Left ventricle myocardium inferior (tissue), 1 donor: Measurements from ENCODE around the gene BTG4. TPM values are rescaled to one million over a fixed set of nuclear protein-coding genes. Genes with fewer than 3 reads are reported as not detected.

Experiments
- DNase-seq: peaks from one replicate; pipeline ENCODE4 v3.0.0-alpha.2; 2020
- H3K27ac ChIP-seq: fragments of 200-600 bp; replicated peaks from 2 replicates; pipeline ENCODE4 v1.8.0; 2021
- H3K27me3 ChIP-seq: fragments of 200-600 bp; 2 replicates; pipeline ENCODE4 v1.8.0; 2021; ENCODE audit warnings: low read depth
- H3K36me3 ChIP-seq: fragments of 200-600 bp; 2 replicates; pipeline ENCODE4 v1.8.0; 2021
- H3K4me1 ChIP-seq: fragments of 200-600 bp; 2 replicates; pipeline ENCODE4 v1.8.0; 2021
- H3K4me3 ChIP-seq: fragments of 200-600 bp; 2 replicates; pipeline ENCODE4 v1.8.0; 2021; ENCODE audit warnings: mild to moderate bottlenecking, moderate library complexity
- H3K9me3 ChIP-seq: fragments of 200-600 bp; replicated peaks from 2 replicates; pipeline ENCODE4 v1.8.0; 2021
- intact Hi-C: fragments of 100-400 bp; cut with micrococcal nuclease; formaldehyde crosslinking; loops from one replicate; pipeline ENCODE4 v1.11.0; 2022
- total RNA-seq: library from RNA; stranded (reverse); fragmentation: NEBNext Ultra II Directional; extraction: Animal tissue kit (Norgen Biotek cat#: 25700); gene quantifications from one replicate; pipeline ENCODE4 v1.2.1, GENCODE V29; 2021
- TF ChIP-seq, protein P1 (sequence below): fragments of 200-600 bp; IDR thresholded peaks from 2 replicates; pipeline ENCODE4 v1.8.0; 2021; ENCODE audit warnings: antibody characterized with exemption, mild to moderate bottlenecking, borderline replicate concordance
- donor health status: DM: no; HTN: yes; CAD: no; lungs with severe emphysema.

Gene BTG4
- total RNA-seq, 1 donor from 2014 or later = not detected

- TF ChIP-seq, protein P1, sequence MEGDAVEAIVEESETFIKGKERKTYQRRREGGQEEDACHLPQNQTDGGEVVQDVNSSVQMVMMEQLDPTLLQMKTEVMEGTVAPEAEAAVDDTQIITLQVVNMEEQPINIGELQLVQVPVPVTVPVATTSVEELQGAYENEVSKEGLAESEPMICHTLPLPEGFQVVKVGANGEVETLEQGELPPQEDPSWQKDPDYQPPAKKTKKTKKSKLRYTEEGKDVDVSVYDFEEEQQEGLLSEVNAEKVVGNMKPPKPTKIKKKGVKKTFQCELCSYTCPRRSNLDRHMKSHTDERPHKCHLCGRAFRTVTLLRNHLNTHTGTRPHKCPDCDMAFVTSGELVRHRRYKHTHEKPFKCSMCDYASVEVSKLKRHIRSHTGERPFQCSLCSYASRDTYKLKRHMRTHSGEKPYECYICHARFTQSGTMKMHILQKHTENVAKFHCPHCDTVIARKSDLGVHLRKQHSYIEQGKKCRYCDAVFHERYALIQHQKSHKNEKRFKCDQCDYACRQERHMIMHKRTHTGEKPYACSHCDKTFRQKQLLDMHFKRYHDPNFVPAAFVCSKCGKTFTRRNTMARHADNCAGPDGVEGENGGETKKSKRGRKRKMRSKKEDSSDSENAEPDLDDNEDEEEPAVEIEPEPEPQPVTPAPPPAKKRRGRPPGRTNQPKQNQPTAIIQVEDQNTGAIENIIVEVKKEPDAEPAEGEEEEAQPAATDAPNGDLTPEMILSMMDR = no peak
- H3K36me3 ChIP-seq = no peaks in the 10 kb centered on the region
- no peak overlapping the region for H3K27ac ChIP-seq
- H3K27me3 ChIP-seq = peaks cover 16% of the 10 kb centered on the region
- DNase-seq = no peak
- H3K9me3 ChIP-seq = no peaks in the 10 kb centered on the region
- intact Hi-C loops = no loop called here
- H3K4me1 ChIP-seq = peaks cover 15% of the 10 kb centered on the region
- no peak overlapping the region for H3K4me3 ChIP-seq
Measured at GRCh38 chr11:111449696-111450479, 62.3 kb downstream of the BTG4 start.

DNA sequence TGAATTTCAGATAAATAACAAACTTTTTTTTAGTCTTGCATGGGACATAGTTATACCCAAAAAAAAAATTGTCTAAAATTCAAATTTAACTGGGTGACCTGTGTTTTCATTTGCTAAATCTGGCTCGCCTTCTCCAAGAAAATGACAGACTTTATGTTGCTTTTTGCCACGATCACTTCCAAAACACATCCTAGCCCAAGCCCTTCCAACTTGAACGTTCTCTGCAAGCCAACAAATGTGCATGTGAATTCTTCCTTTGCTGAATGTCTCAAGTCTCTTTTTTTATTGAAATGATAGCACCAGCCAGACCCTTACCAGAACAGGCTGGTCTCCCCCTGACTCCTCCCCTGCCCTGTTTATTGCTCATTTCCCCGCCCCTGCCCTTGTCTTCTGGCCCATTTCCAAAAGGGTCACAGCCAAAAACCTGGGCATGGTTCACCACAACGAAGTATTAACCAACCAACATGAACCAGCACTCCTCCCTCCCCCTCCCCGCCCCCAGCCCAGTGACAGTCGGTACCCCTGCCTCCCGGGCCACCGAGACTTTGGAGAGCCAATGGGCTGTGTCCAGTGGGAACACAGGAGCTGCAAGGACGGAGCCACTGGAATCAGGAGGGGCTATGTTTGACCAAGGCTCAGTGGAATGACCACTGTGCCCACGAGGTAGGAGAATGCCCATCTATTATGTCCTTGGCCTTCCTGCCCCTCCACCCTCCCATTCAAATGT is 63.2 kb downstream of the BTG4 start:
- no peak for DNase-seq
- H3K27ac ChIP-seq = no peak overlapping the region
- peaks cover 15% of the 10 kb centered on the region for H3K4me1 ChIP-seq
- H3K9me3 ChIP-seq = no peaks in the 10 kb centered on the region
- TF ChIP-seq, protein P1 = no peak
- peaks cover 15% of the 10 kb centered on the region for H3K27me3 ChIP-seq
- no peaks in the 10 kb centered on the region for H3K36me3 ChIP-seq
- intact Hi-C loops = no loop called here
- no peak overlapping the region for H3K4me3 ChIP-seq

DNA sequence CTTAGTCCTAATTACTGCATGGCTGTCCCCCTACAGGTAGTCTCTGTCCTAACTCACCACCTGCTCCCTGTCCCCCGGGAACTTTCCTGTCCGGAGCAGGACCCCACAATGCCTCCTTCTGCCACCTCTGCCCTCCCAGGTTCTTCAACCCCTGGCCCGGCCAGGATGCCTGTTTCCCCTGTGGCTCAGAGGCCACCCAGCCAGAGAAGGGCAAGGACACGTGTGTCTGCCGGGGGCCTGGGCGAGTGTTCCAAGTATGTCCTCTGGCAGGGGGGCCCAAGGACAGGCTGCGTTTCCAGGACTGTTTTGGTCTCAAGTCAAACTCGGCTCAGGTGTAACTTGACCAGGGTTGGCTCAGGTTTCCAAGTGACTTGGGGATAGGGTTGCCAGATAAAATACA is 63.8 kb downstream of the BTG4 start:
- Histone ChIP-seq H3K9me3 (no peaks in the 10 kb centered on the region), H3K27me3 (peaks cover 15% of the 10 kb centered on the region), H3K4me1 (peaks cover 15% of the 10 kb centered on the region), H3K36me3 (no peaks in the 10 kb centered on the region), H3K4me3 (no peak overlapping the region), H3K27ac (no peak overlapping the region)
- TF ChIP-seq, protein P1 = no peak
- intact Hi-C loops = no loop called here
- DNase-seq = no peak

DNA sequence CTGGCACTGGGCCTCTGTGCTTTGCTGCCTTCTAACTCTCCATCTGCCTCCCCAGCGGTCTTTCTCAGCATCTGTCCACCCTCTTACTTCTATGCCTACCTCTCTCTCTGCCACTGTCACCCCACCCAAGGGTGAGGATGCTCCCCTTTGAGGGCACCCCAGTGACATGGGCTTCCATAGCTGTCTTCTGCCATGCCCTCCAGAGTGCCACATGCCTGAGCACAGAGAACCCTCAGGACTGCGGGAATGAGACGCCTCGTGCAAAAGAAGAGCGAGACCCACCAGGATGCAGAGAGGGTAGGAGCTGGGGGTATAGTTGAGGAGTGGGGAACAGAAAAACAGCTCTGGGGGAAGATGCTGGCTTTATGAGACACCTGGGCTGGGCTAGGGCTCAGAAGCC is 64.3 kb downstream of the BTG4 start:
- Histone ChIP-seq H3K27ac (no peak overlapping the region), H3K27me3 (peaks cover 15% of the 10 kb centered on the region), H3K9me3 (no peaks in the 10 kb centered on the region), H3K4me3 (no peak overlapping the region), H3K36me3 (no peaks in the 10 kb centered on the region), H3K4me1 (peaks cover 15% of the 10 kb centered on the region)
- intact Hi-C loops = loop anchor here (2.0 kb wide), 1 partner anchor 165 kb away; no protein-coding TSS in a partner anchor
- TF ChIP-seq, protein P1 = no peak
- DNase-seq = no peak

- Histone ChIP-seq H3K4me3 (no peak overlapping the region), H3K9me3 (no peaks in the 10 kb centered on the region), H3K36me3 (no peaks in the 10 kb centered on the region), H3K27me3 (peaks cover 15% of the 10 kb centered on the region), H3K4me1 (peaks cover 15% of the 10 kb centered on the region), H3K27ac (no peak overlapping the region)
- intact Hi-C loops = loop anchor here (2.0 kb wide), 1 partner anchor 164 kb away; no protein-coding TSS in a partner anchor
- TF ChIP-seq, protein P1 = no peak
- DNase-seq = no peak
Measured at GRCh38 chr11:111447112-111447471, 65.1 kb downstream of the BTG4 start.
